Measurements from ENCODE around the gene CCT6A.
"Not testable (repeated sequence)": the region's sequence is repeated elsewhere in the genome, so short reads cannot be mapped to it uniquely, and the experiment has no call there.

The CCT6A gene, protein sequence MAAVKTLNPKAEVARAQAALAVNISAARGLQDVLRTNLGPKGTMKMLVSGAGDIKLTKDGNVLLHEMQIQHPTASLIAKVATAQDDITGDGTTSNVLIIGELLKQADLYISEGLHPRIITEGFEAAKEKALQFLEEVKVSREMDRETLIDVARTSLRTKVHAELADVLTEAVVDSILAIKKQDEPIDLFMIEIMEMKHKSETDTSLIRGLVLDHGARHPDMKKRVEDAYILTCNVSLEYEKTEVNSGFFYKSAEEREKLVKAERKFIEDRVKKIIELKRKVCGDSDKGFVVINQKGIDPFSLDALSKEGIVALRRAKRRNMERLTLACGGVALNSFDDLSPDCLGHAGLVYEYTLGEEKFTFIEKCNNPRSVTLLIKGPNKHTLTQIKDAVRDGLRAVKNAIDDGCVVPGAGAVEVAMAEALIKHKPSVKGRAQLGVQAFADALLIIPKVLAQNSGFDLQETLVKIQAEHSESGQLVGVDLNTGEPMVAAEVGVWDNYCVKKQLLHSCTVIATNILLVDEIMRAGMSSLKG

DNA sequence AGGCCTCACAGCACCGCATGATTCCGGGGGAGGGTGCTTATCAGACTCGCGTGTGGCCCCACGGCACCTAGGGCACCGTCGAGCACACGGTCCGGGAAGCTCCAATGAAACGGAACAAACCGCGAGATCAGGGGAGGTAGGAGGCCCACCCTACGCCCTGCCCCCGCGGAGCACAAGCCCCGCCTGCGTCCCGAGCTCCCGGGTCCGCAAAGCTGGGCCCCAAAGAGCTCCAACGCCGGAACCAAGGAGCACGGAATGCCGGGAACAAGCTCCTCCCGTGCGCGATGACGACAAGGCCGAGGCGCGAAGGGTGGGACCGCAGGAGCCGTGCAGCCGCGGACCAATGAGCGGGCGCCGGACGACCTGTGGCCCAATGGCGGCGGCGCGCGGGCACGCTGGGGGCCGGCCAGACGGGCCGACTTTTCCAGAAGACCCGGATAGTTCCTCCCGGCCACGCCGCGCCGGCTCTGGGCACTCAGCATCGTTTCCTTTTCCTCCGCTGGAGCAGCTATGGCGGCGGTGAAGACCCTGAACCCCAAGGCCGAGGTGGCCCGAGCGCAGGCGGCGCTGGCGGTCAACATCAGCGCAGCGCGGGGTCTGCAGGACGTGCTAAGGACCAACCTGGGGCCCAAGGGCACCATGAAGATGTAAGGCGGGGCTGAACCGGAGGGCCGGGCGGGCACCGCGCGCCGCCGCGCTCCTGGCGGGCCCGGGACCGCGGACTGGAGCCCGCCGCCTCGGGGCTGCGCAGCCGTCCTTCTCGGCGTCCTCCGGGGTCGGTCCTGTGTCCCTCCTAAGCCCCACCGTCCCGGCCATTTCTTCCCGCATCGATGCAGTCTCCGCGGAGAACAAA lies at the start of gene CCT6A, which contains the start of gene PSPH:
Gene CCT6A, plus strand, starts transcription at position 427 of the 853 bp plus-strand sequence. Its CDS starts 84 bp downstream, at position 511.
Gene PSPH, minus strand, starts transcription at position 106 of the 853 bp plus-strand sequence. CDS start 30,232 bp downstream, outside the sequence.
- DNase-seq, result peak; percentile 98
- in situ Hi-C loops (cut with MboI; ENCODE audit: low pct_unique_long_range_greater_than_20kb, low sequenced_read_pairs), result no loop called here

DNA sequence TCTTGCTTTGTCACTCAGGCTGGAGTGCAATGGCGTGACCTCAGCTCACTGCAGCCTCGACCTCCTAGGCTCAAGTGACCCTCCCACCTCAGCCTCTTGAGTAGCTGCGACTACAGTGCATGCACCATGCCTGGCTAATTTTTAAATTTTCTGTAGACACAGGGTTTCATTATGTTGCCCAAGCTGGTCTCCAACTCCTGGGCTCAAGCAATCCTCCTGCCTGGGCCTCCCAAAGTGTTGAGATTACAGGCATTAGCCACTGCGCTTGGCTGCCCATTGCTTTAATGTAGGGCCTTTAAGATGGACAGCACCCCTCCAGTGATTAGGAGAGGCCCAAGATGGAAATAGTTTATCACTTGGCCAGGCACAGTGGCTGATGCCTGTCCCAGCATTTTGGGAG lies 47.8 kb upstream of the CCT6A start:
- no peak for DNase-seq
- in situ Hi-C loops (cut with MboI; ENCODE audit: low pct_unique_long_range_greater_than_20kb, low sequenced_read_pairs), result no loop called here

DNA sequence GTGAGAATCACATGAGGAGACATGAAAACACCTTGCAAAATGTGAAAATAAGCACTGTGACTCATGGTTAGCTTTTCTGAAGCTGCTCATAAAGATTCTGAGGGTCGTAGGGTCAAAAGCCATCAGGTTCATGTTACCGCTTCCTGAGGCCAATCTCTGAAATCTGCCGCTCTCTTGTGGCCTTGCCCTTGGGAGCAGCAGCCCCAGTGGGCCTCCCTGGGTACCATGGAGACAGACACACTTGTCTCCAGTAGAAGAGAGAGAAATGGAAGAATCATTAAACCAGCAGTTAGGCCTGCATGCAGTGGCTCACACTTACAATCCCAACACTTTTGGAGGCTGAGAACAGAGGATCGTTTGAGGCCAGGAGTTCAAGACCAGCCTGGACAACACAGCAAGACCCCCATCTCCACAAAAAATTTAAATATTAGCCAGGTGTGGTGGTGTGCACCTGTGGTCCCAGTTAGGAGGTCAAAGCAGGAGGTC lies 44.4 kb upstream of the CCT6A start:
- in situ Hi-C loops (cut with MboI; ENCODE audit: low pct_unique_long_range_greater_than_20kb, low sequenced_read_pairs), result no loop called here
- peak; percentile 6 for DNase-seq

DNA sequence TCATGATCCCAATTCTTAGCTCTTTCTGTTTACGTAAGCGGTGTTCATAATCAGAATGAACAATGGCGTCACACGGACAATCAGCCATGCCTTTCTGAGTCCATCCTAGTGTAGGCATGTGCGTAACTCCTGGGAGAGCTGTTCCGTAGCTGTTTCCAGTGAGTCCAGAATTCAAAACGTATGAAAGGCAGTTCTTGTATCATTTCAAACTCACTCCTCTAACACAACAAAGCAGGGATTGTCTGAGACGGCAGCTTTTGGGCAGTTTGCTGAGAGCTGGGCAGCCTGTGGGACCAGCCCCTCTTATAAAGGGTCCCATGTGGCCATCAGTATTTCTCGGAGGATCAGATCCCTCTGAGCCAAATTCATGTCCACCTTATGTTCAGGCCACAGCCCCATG lies 43.7 kb upstream of the CCT6A start:
- no peak for DNase-seq
- in situ Hi-C loops (cut with MboI; ENCODE audit: low pct_unique_long_range_greater_than_20kb, low sequenced_read_pairs), result no loop called here

DNA sequence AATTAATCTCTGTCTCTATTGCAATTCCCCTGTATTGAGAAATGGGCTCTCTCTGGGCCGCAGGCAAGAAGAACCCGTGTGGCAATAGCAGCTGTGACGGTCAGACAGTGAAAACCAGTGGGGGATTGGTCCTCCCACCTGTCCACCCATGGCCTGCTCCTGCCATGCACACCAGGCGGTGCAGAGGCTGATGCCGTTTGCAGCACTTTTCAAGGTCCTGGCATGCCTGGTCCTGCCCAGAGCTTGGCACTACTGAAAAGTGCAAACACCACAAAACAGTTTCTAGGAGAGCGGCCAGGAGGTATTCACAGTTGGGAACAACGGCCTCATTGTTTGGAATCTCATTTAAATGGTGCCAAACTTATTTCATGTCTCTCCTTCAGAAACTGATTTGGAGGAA lies 41.9 kb upstream of the CCT6A start:
- in situ Hi-C loops (cut with MboI; ENCODE audit: low pct_unique_long_range_greater_than_20kb, low sequenced_read_pairs), result no loop called here
- DNase-seq, result no peak

DNA sequence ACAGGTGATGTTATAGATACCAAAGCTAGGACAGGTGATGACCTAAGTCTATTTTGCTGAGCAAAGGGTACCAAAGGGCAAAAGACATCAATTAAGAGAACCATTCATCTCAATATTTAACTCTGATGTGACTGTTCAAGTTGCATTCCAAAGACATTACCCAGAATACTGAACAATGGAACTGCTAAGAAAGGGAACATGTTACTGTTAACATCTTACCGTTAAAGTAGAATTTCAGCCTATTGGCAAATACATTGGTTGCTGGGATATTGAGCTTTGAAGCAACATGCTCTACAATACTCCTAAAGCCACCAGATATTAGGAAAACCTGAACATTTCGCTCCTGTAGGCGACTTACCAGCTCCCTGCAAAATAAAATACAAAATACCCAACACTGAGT lies 34.5 kb upstream of the CCT6A start:
- in situ Hi-C loops (cut with MboI; ENCODE audit: low pct_unique_long_range_greater_than_20kb, low sequenced_read_pairs); DNase-seq: not testable (repeated sequence)

DNA sequence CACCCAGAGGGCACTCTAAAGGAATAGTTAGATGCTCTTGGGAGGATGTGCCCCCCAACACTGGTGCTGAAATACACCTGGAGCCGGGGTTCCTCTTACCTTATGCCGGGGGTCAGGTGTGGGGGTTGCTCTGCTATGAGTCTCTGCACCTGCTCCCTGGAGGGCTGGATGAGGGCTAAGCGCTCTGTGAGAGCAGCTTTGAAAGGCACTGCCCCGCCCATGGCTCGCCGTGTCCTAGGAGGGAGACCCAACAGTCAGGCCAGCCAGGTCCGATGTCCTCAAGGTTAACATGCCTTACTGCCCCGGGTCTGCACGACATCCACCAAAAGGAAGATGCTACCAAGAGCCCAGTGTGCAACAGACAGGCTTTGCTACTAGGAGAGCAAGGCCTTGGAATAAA lies 32.1 kb upstream of the CCT6A start:
- DNase-seq, result no peak
- in situ Hi-C loops (cut with MboI; ENCODE audit: low pct_unique_long_range_greater_than_20kb, low sequenced_read_pairs), result no loop called here

DNA sequence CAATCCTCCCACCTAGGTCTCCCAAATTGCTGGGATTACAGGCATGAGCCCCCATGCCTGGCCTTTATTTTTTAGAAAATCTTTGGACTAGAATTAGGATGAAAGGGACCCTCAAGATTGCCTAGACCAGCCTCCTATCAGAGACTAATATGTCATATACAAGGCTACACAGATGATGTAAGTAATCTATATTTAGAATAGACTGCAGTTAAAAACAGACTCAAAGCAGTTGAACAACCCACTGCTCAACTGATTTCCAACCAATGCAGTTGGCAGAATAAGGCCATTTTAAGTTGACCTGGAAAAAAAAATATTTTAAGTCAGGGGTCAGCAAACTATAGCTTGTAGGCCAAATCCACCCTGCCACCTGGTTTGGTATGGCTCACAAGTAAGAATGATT lies 28.1 kb upstream of the CCT6A start:
- in situ Hi-C loops (cut with MboI; ENCODE audit: low pct_unique_long_range_greater_than_20kb, low sequenced_read_pairs), result no loop called here

DNA sequence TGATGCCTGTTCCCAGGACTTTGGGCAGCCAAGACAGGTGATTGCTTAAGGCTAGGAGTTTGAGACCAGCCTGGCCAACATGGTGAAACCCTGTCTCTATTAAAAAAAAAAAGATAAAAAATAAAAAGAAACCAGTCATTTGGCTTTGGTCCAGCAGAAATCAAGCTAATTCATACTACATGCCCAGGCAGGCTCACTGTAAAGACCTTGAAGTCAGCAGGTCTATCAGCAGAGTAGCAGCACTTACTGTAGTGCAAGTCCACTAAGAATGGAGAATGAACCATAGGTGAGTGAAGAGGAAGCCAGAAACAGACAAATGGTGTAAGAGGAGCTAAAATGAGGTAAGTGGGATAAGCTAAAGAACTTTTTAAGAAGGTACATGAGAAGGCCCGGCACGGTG lies 25.0 kb upstream of the CCT6A start:
- in situ Hi-C loops (cut with MboI; ENCODE audit: low pct_unique_long_range_greater_than_20kb, low sequenced_read_pairs), result no loop called here
- no peak for DNase-seq

More for the DNA sequence above, 28.1 kb upstream of the CCT6A start:
- DNase-seq, result no peak

DNA sequence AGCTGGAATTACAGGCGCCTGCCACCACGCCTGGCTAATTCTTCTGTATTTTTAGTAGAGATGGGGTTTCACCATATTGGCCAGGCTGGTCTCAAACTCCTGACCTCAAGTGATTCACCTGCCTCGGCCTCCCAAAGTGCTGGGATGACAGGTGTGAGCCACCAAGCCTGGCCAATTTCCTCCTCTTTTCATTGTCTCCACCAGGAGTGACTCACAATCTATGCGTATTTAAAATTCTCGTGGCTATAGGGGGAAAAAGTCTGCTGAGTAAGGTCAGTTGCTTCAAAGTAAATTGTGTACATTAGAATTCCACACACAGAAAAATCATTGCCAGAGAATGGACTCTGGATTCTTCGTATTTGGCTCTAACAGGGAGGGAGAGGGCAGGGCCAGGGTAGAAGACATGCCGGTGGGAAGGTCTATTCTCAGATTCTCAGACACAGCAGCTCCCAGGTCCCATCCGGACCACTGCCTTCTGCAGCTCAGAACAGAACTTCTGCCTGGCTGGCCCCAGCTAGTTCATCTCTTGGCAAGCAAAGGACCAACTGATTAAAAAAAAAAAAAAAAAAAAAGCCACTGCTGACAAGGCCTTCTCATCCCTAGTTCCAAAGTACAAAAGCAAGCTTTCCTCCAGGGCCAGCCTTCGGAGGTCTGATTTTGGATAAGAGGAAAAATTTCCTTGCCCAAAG lies 22.5 kb upstream of the CCT6A start:
- no peak for DNase-seq
- in situ Hi-C loops (cut with MboI; ENCODE audit: low pct_unique_long_range_greater_than_20kb, low sequenced_read_pairs), result no loop called here

DNA sequence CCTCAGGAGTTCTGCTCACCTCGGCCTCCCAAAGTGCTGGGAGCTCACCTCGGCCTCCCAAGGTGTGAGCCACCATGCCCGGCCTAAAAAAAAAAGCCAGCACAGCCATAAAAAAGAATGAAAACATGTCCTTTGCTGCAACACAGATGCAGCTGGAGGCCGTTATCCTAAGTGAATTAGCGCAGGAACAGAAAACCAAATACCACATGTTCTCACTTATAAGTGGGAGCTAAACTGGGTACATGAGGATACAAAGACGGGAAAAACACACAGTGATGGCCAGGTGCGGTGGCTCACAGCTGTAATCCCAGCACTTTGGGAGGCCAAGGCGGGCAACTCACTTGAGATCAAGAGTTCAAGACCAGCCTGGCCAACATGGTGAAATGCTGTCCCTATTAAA lies 21.2 kb upstream of the CCT6A start:
- in situ Hi-C loops (cut with MboI; ENCODE audit: low pct_unique_long_range_greater_than_20kb, low sequenced_read_pairs), result no loop called here

DNA sequence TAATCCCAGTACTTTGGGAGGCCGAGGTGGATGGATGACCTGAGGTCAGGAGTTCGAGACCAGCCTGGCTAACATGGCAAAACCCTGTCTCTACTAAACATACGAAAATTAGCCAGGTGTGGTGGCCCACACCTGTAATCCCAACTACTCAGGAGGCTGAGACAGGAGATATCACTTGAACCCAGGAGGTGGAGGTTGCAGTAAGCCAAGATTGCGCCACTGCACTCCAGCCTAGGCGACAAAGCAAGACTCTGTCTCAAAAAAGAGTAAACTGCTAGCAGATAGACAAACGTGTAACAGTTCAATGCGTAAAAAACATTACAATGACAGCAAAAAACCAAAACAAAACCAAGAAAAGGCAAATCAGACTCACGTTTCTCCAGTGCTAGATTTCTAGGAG lies 20.0 kb upstream of the CCT6A start:
- in situ Hi-C loops (cut with MboI; ENCODE audit: low pct_unique_long_range_greater_than_20kb, low sequenced_read_pairs); DNase-seq: not testable (repeated sequence)

More for the DNA sequence above, 21.2 kb upstream of the CCT6A start:
- no peak for DNase-seq

DNA sequence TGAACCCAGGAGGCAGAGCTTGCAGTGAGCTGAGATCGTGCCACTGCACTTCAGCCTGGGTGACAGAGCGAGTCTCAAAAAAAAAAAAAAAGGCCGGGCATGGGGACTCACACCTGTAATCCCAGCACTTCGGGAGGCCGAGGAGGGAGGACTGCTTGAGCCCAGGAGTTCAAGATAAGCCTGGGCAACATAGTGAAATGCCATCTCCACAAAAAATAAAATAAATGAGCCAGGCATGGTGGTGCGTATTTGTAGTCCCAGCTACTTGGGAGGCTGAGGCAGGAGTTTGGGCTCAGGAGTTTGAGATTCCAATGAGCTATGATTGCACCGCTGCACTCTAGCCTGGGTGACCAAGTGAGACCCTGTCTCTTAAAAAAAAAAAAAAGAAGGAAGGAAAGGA lies 19.0 kb upstream of the CCT6A start:
- DNase-seq, result not testable (repeated sequence)

DNA sequence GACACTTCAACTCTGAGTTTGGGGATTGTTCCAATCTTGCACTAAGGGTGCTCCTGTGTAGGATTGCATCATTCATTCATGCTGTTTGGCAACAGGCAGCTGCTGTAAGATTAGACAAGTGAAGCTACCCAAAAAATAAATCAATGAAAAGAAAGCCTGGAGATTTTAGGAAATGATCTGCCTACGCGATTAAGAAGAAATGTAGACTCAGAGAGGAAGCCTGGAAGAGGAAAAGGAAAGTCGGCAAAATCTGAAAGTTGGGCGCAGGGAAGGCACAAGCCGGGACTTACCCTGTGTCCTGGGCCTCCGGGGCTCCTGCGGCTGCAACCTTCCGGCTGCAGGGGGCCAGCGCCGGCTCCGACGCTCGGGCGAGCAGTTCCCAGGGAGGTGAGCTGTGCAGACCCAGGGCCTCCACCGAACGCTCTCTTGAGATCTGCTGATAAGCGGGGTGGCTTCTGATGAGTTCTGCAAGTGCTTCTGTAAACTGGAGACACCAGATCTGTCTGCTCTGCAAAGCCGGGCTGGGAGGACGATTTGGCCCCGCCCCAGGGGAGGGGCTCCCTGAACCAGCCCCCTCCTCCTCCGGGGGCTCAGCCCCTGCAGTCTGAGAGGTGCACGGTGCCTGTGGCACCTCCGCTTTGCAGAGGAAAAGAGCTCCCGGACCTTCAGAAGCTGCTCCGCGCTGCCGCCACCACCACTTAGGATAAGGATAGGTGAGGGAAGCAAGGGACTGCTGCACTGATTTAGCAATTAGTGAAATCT lies 17.7 kb upstream of the CCT6A start:
- in situ Hi-C loops (cut with MboI; ENCODE audit: low pct_unique_long_range_greater_than_20kb, low sequenced_read_pairs), result no loop called here
- DNase-seq, result peak; percentile 95

More for the DNA sequence above, 19.0 kb upstream of the CCT6A start:
- in situ Hi-C loops (cut with MboI; ENCODE audit: low pct_unique_long_range_greater_than_20kb, low sequenced_read_pairs), result not testable (repeated sequence)

DNA sequence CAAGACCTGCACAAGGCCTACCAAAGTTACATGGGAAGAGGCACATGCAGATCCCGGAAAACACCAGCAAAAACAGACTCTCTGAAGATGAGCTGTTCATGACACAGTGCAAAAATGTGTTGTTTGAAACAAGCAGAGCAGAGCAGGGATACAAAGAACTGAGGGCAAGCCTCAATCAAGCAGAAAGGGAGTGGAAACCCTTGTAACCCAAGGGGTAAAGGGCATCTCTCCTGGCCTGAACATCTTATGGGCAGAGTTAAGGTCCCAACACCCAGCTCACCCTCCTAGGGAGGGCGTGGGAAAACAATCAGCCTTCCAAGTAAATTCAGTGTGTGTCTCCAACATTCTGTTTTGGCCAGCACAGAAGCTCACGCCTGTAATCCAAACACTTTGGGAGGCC lies 10.8 kb upstream of the CCT6A start:
- DNase-seq, result no peak
- in situ Hi-C loops (cut with MboI; ENCODE audit: low pct_unique_long_range_greater_than_20kb, low sequenced_read_pairs), result no loop called here

DNA sequence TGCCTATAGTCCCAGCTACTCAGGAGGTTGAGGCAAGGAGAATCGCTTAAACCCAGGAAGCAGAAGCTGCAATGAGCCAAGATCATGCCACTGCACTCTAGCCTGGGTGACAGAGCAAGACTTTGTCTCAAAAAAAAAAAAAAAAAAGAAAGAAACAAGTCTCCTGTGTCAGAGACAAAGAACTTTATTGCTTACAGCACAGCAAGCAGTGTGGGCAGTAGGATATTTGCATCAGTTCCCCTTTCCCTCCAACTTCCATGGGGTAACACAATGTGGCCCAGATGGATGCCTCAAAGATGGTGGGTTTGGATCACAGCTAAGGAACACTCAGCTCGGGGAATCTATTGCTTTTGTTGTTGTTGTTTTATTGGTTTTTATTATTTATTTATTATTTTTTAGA lies 5.8 kb upstream of the CCT6A start:
- in situ Hi-C loops (cut with MboI; ENCODE audit: low pct_unique_long_range_greater_than_20kb, low sequenced_read_pairs), result not testable (repeated sequence)

DNA sequence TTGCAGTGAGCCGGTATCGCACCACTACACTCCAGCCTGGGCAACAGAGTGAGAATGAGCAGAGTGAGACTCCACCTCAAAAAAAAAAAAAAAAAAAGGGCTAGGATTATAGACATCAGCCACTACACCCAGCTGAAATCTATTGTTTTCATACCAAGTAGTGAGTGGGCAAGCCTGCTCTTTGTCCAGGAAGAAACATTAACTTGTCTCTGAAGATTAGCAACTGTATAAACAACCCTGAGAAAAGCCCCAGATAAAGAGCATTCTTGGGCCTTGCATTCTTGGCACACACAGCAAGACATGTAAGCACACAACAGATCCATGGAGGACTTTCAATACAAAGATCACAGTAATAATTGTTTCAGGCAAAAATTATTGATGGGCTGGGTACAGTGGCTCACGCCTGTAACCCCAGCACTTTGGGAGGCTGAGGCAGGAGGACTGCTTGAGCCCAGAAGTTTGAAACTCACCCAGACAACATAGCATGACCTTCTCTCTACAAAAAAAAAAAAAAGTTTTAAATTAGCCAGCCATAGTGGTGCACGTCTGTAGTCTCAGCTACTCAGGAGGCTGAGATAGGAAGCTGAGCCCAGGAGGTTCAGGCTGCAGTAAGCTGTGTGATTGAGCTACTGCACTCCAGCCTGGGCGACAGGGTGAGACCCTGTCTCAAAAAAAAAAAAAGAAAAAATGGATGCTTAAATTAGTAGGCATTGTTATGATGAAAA lies 4.7 kb upstream of the CCT6A start:
- DNase-seq, result no peak
- in situ Hi-C loops (cut with MboI; ENCODE audit: low pct_unique_long_range_greater_than_20kb, low sequenced_read_pairs), result no loop called here

More for the DNA sequence above, 5.8 kb upstream of the CCT6A start:
- not testable (repeated sequence) for DNase-seq

Data from KBM-7 (cell line).